GM10266 (cell line): ENCODE measurements around the gene SERGEF.

Source experiments
- DNase-seq: peaks from one replicate; pipeline ENCODE4 v3.0.0; 2012; ENCODE audit errors: extremely low spot score
- TF ChIP-seq, protein P1 (sequence below): IDR thresholded peaks from 2 replicates; pipeline ENCODE4 v1.5.1; 2012; ENCODE audit warnings: mild to moderate bottlenecking, low read depth; ENCODE audit not compliant: control insufficient read depth, insufficient read depth; ENCODE audit errors: missing control alignments

SERGEF gene

DNA sequence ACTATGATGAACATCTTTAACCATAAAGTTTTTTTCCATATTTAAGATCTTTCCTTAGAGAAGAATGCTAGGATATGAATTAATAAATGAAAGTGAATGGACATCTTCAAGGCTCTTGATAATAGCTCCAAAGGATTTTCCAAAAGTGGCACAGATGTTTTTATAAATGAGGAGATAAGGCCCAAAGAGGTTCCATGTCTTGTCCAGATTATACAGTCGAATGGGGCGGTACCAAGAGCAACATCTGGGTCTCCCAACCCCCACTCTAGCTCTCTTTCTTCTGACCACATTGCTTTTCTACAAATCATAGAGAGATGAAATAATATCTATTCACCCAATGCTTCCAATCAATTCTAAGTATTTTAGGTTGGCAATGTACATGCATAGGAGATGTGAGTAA, 164.1 kb downstream of the SERGEF start:
- DNase-seq, result no peak
- TF ChIP-seq, protein P1, sequence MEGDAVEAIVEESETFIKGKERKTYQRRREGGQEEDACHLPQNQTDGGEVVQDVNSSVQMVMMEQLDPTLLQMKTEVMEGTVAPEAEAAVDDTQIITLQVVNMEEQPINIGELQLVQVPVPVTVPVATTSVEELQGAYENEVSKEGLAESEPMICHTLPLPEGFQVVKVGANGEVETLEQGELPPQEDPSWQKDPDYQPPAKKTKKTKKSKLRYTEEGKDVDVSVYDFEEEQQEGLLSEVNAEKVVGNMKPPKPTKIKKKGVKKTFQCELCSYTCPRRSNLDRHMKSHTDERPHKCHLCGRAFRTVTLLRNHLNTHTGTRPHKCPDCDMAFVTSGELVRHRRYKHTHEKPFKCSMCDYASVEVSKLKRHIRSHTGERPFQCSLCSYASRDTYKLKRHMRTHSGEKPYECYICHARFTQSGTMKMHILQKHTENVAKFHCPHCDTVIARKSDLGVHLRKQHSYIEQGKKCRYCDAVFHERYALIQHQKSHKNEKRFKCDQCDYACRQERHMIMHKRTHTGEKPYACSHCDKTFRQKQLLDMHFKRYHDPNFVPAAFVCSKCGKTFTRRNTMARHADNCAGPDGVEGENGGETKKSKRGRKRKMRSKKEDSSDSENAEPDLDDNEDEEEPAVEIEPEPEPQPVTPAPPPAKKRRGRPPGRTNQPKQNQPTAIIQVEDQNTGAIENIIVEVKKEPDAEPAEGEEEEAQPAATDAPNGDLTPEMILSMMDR, result no peak

DNA sequence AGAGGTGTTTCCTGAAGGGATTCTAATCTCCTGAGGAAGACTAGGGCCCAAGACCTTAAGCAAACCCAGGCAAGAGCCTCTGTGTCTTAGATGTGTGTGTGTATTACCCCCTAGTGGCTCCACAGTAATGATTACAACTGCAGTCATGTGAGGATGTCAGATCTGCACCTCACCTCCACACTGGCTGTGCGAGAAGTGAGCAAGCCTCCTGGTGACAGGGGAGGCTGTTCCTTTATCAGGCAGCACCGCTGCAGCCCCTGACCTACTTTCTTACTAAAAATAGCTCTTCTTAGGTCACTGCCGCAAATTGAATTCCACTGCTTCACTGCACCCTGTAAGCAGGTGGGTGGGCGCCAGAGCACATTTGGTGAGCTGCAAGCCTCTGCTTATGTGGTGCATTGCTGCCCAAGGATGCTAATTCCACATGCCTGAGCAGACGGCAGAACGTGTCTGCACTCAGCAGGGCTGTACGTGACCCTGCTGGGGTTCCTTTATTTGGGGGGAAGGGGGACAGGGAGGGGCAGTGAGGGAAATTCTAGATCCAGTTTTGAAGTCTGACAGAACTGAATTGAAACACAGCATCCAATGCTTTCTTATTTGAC, 165.9 kb downstream of the SERGEF start:
- no peak for DNase-seq
- TF ChIP-seq, protein P1, result no peak

DNA sequence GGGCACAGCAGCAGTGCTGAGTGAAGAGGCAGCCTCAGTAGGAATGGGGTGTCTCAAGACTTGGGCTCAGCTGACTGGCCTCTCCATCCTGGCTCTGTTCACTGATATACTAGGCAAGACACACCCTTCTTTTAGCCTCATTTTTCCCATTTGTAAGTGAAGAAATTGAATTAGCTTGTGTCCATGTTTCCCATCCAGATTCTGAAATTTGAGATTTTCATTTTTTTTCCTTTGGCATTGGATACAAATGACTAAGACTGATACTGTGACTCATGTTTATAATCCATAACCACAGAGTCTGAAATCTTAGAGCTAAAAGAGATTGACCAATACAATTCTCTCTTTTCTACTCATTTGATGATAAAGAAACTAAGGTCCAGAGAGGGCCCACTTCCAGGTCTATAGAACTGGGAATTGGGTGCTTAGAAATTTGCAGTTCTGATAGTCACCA, 167.4 kb downstream of the SERGEF start:
- TF ChIP-seq, protein P1, result no peak
- no peak for DNase-seq

DNA sequence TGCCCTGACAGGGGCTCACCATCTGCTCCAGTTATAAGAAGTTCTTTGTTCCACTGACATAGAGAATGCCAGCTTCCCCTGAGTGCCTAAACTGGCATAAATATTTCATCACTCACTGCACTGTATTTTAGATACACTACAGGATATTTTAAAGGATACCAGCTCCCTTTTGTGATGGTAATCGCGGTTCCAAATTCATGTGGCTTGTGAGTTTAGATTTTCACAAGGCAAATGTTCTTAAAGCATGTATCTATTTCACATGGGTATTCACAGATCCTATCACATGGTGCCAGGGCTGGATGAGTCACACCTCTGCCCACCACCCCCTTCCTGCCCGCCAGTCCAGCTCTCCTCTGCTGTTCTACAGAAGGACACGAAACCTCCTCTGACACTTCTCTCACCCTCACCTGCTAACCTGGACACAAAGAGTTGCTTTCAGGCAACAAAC, 172.7 kb downstream of the SERGEF start:
- TF ChIP-seq, protein P1, result no peak
- no peak for DNase-seq

DNA sequence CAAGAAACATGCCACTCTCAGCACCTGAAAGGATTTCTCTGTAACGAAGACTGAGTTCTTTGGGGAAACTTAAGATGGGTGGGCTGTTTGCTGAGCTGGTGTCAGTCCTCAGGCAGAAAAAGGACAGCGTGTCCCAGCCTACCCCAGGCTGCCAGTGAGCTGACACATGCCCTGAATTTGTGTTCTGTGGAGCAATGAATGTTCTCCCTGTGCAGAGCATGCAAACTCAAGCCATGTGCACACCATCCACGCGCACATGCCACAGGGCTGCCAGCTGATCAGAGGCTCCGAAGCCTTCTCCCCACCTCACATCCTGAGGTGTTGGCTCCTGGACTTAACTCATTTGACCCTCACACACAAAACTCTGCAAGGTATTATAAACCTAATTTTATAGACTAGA, 173.4 kb downstream of the SERGEF start:
- no peak for DNase-seq
- TF ChIP-seq, protein P1, result no peak

DNA sequence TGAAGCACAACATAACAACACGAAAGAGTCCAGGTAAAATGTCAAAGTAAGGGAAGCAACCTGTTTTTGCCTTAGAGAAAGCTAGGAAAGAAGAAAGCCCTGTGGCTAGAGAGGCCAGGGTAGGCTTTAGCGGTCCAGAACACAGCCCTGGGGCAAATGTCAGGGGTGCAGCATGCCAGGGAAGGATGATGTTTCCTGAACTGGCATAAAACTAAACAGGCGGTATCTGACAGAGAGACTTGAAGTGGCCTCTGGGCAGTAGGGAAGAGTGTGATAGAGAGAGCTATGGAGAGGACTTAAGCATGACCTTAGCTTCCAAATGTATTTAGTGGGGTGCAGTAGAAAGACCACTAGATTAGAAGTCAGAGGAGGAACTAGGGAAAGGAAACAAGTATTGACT, 174.7 kb downstream of the SERGEF start:
- TF ChIP-seq, protein P1, result no peak
- no peak for DNase-seq

DNA sequence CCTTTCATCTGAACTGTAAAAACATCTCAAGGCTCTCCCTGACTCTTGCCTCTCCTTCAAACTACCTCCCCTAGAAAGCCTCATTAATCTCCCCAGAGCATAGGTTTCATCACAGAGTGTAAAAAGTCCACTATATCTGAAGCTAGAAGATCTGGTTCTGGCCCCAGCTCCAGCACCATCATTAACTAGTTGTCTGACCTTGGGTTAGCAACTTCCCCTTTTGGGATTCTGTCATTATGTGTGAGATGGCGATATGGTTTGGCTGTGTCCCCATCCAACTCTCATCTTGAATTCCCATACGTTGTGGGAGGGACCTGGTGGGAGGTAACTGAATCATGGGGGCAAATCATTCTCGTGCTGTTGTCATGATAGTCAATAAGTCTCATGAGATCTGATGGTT, 181.0 kb downstream of the SERGEF start:
- TF ChIP-seq, protein P1, result no peak
- no peak for DNase-seq
